Fibroblast of pulmonary artery (primary cell): ENCODE results near the gene ZFP3.
A peak's percentile ranks its signal among the peaks of the same experiment; 100 is the strongest.
"Not testable (repeated sequence)": the region's sequence is repeated elsewhere in the genome, so short reads cannot be mapped to it uniquely, and the experiment has no call there.

Experiments
- DNase-seq: peaks from one replicate; pipeline ENCODE4 v3.0.0-alpha.2; 2010; ENCODE audit warnings: low read depth
- H3K4me3 ChIP-seq: replicated peaks from 2 replicates; pipeline ENCODE4 v1.5.1; 2011; ENCODE audit warnings: low read depth, mild to moderate bottlenecking, control low read depth, low read length, moderate library complexity
- TF ChIP-seq, protein P1 (sequence below): IDR thresholded peaks from 2 replicates; pipeline ENCODE4 v1.5.1; 2011; ENCODE audit warnings: mild to moderate bottlenecking, control low read depth, low read length, inconsistent platforms; ENCODE audit errors: missing control alignments

Gene ZFP3

DNA sequence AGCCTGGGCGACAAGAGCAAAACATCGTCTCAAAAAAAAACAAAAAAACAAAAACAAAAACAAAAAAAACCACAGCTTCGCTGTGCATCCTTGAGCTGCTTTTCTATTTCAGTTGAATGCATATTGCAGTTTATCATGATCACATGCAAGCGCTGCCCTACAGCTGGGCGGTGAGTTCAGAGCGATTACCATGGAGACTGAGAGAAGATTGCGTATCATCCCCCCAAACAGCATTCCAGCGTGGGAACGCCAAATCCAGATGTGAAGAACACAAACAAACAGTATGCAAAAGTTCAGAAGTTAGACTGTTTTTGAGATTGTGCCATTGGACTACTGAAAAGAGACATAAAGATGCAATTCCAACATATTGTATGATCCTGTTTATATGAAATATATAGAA, 28.0 kb upstream of the ZFP3 start:
- peak; percentile 16 for DNase-seq
- no peak overlapping the region for H3K4me3 ChIP-seq
- TF ChIP-seq, protein P1, sequence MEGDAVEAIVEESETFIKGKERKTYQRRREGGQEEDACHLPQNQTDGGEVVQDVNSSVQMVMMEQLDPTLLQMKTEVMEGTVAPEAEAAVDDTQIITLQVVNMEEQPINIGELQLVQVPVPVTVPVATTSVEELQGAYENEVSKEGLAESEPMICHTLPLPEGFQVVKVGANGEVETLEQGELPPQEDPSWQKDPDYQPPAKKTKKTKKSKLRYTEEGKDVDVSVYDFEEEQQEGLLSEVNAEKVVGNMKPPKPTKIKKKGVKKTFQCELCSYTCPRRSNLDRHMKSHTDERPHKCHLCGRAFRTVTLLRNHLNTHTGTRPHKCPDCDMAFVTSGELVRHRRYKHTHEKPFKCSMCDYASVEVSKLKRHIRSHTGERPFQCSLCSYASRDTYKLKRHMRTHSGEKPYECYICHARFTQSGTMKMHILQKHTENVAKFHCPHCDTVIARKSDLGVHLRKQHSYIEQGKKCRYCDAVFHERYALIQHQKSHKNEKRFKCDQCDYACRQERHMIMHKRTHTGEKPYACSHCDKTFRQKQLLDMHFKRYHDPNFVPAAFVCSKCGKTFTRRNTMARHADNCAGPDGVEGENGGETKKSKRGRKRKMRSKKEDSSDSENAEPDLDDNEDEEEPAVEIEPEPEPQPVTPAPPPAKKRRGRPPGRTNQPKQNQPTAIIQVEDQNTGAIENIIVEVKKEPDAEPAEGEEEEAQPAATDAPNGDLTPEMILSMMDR, result no peak

DNA sequence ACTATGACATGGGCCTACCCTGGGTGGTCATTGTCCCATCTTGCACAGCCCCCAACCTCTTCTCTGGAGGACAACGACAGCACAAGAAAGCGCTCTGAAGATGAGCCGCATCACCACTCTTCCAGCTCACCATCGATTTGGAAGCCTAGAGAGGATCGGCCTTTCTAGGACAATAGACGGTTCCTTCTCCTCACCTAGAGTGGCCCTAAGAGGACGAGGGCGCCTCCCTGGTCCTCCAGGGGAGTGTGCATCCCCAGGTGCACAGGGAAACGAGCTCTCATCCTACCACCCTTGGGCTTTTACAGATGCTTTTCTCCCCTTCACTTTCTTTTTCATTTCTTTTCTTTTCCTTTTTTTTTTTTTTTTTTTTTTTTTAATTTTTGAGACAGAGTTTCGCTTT, 22.7 kb upstream of the ZFP3 start:
- no peak for DNase-seq
- TF ChIP-seq, protein P1, result no peak
- no peak overlapping the region for H3K4me3 ChIP-seq

DNA sequence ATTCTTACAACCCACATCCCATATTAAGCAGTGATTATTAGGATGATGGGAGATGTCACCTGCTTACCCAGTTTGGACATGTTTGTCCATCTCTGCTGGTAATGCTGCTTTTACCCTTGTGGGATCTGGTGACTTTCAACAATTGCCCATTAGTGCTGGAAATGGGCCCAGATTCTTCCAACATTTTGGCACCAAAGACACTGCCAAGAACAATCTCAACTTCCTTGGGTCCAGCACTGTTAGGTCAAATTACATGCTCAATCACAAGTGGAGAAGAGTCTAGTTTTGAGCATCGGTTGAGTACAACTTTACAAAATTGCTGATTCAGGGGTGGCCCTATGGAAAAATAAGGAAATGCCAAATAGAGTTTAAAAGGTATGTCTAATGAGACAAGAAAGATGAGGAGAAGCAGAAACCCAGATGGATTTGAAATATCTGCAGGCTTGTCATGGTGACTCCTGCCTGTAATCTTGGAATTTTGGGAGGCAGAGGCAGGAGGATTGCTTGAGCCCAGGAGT, 13.0 kb upstream of the ZFP3 start:
- DNase-seq, result peak; percentile 29
- TF ChIP-seq, protein P1, result no peak
- H3K4me3 ChIP-seq, result no peak overlapping the region

DNA sequence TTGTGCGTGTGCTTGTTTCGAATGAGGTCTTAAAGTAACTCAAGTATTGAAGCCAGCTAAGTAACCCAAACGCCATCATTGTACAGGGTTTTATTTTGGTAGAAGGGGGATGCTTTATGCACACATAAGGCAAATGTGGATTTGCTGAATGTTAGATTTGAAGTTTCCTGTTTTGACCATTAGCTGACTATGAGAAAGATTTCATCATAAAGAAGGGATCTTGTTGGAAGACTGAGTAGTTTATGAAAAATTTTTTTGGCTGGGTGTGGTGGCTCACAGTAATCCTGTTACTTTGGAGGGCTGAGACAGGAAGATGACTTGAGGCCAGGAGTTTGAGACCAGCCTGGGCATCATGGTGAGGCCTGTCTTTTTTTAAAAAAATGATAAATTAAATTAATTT, 10.0 kb upstream of the ZFP3 start:
- DNase-seq, result no peak
- TF ChIP-seq, protein P1, result no peak
- no peak overlapping the region for H3K4me3 ChIP-seq

DNA sequence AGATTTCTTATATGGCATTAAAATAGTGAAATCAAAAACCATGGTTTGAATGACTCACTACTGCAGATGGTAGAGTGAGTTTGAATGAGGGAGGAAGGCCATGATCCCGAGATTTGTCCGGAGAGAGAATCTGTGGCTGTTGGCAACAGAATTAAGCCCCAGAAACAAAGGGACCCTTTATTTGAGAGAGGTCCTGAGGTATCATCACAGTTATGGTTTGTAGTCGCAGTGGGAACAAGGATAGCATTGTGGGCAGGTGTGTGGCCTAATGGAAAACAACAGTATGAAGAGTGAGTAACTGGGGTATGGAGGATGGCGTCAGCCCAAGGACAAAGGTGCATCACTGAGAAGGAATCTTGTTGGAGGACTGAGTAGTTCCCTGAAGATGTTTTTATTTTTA, 8.5 kb upstream of the ZFP3 start:
- no peak overlapping the region for H3K4me3 ChIP-seq
- TF ChIP-seq, protein P1, result no peak
- DNase-seq, result no peak

DNA sequence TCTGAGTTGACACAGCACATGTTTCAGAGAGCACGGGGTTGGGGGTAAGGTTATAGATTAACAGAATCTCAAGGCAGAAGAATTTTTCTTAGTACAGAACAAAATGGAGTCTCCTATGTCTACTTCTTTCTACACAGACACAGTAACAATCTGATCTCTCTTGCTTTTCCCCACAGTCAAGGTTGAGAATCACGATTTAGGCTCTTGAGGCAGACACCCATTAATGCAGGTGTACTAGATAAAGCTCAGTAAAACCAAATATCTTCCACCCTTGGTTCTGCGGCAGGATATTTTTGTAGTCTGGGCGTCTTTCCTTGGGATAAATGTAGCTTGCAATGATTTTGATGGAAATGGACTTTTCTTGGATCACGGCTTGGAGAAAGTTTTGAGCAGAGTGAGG, 2.8 kb upstream of the ZFP3 start:
- not testable (repeated sequence) for H3K4me3 ChIP-seq, DNase-seq

DNA sequence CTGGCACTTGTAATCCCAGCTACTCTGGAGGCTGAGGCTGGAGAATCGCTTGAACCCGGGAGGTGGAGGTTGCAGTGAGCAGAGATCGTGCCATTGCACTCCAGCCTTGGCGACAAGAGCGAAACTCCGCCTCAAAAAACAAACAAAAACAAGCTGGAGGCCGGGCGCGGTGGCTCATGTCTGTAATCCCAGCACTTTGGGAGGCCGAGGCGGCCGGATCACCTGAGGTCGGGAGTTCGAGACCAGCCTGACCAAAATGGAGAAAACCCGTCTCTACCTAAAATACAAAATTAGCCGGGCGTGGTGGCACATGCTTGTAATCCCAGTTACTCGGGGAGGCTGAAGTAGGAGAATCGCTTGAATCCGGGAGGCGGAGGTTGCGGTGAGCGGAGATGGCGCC, 992 bp upstream of the ZFP3 start:
- H3K4me3 ChIP-seq, result not testable (repeated sequence)

DNA sequence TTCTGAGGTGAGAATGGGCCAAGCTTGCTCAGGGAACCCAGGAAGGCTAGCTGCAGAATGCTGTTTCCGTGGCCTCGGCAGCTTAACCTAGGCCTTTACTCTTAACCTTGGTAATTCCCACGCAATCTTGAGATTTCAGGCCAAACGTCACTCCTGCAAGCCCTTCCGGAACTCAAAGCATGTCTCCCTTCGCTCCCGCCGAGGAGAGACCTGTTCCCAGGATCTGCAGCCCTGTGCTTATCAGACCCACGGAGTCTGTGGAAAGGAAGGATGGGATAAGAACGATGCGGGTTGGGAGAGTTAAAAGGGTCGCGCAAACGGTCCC, 524 bp upstream of the ZFP3 start:
- peak overlapping the region; percentile 69 for H3K4me3 ChIP-seq
- DNase-seq, result no peak
- TF ChIP-seq, protein P1, result no peak

More for the DNA sequence above, 992 bp upstream of the ZFP3 start:
- DNase-seq, result not testable (repeated sequence)
